ENCODE results near the gene KIN.

The KIN gene

GRCh38 chr10:7706534-7707073 lies 81.2 kb downstream of the KIN start:
- no peak overlapping the region for H3K27ac ChIP-seq (ENCODE audit: low read depth, low read length, severe bottlenecking)
- 80 to 82% methylated on average over 1 to 2 of the region's 4 CpGs for WGBS, 2 experiments (ENCODE audit: insufficient coverage in 2 of 2)
- no peak overlapping the region for H3K4me3 ChIP-seq (ENCODE audit: extremely low read depth, insufficient read depth, low read length, poor library complexity, severe bottlenecking)
- no peaks in the 10 kb centered on the region for H3K4me1 ChIP-seq (ENCODE audit: control insufficient read depth, insufficient read depth, low read length, poor library complexity, severe bottlenecking)
- H3K36me3 ChIP-seq (ENCODE audit: control insufficient read depth, insufficient read depth, low read length): no peaks in the 10 kb centered on the region
- no peaks in the 10 kb centered on the region for H3K9me3 ChIP-seq (ENCODE audit: control insufficient read depth, low read length)

GRCh38 chr10:7705341-7705740 lies 82.5 kb downstream of the KIN start:
- Histone ChIP-seq H3K4me1 (ENCODE audit: control insufficient read depth, insufficient read depth, low read length, poor library complexity, severe bottlenecking) (no peaks in the 10 kb centered on the region), H3K4me3 (ENCODE audit: extremely low read depth, insufficient read depth, low read length, poor library complexity, severe bottlenecking) (no peak overlapping the region), H3K36me3 (ENCODE audit: control insufficient read depth, insufficient read depth, low read length) (no peaks in the 10 kb centered on the region), H3K9me3 (ENCODE audit: control insufficient read depth, low read length) (no peaks in the 10 kb centered on the region), H3K27ac (ENCODE audit: low read depth, low read length, severe bottlenecking) (no peak overlapping the region)
- 44 to 92% methylated on average over 1 to 2 of the region's 3 CpGs for WGBS, 2 experiments (ENCODE audit: insufficient coverage in 2 of 2)

GRCh38 chr10:7704071-7705016 lies 83.4 kb downstream of the KIN start:
- no peak overlapping the region for H3K27ac ChIP-seq (ENCODE audit: low read depth, low read length, severe bottlenecking)
- no peaks in the 10 kb centered on the region for H3K4me1 ChIP-seq (ENCODE audit: control insufficient read depth, insufficient read depth, low read length, poor library complexity, severe bottlenecking)
- WGBS, 2 experiments (ENCODE audit: insufficient coverage in 2 of 2): 100% methylated on average over 3 of the region's 8 CpGs; no CpG with 5 or more reads in 1 of the 2 experiments
- H3K36me3 ChIP-seq (ENCODE audit: control insufficient read depth, insufficient read depth, low read length): no peaks in the 10 kb centered on the region
- H3K9me3 ChIP-seq (ENCODE audit: control insufficient read depth, low read length): no peaks in the 10 kb centered on the region
- H3K4me3 ChIP-seq (ENCODE audit: extremely low read depth, insufficient read depth, low read length, poor library complexity, severe bottlenecking): no peak overlapping the region

- 77% methylated on average over 3 of the region's 4 CpGs; no CpG with 5 or more reads in 1 of the 2 experiments for WGBS, 2 experiments (ENCODE audit: insufficient coverage in 2 of 2)
- Histone ChIP-seq H3K4me3 (ENCODE audit: extremely low read depth, insufficient read depth, low read length, poor library complexity, severe bottlenecking) (no peak within 1 kb of the TSS), H3K27ac (ENCODE audit: low read depth, low read length, severe bottlenecking) (no peak within 1 kb of the TSS), H3K4me1 (ENCODE audit: control insufficient read depth, insufficient read depth, low read length, poor library complexity, severe bottlenecking) (no peaks in the 10 kb centered on the region), H3K36me3 (ENCODE audit: control insufficient read depth, insufficient read depth, low read length) (no peaks in the 10 kb centered on the region), H3K9me3 (ENCODE audit: control insufficient read depth, low read length) (no peaks in the 10 kb centered on the region)
Measured at GRCh38 chr10:7703140-7703539, 84.7 kb downstream of the KIN start, which contains the start of gene ITIH2. ITIH2 (plus strand) TSS chr10:7703316; CDS start chr10:7703435, 119 bp downstream.

GRCh38 chr10:7702288-7702812 lies 85.4 kb downstream of the KIN start:
- H3K4me1 ChIP-seq (ENCODE audit: control insufficient read depth, insufficient read depth, low read length, poor library complexity, severe bottlenecking): no peaks in the 10 kb centered on the region
- WGBS, 2 experiments (ENCODE audit: insufficient coverage in 2 of 2): 83% methylated on average over 2 to 3 of the region's 4 CpGs

GRCh38 chr10:7701158-7701742 lies 86.5 kb downstream of the KIN start:
- Histone ChIP-seq H3K9me3 (ENCODE audit: control insufficient read depth, low read length) (no peaks in the 10 kb centered on the region), H3K27ac (ENCODE audit: low read depth, low read length, severe bottlenecking) (no peak overlapping the region), H3K36me3 (ENCODE audit: control insufficient read depth, insufficient read depth, low read length) (no peaks in the 10 kb centered on the region), H3K4me1 (ENCODE audit: control insufficient read depth, insufficient read depth, low read length, poor library complexity, severe bottlenecking) (no peaks in the 10 kb centered on the region), H3K4me3 (ENCODE audit: extremely low read depth, insufficient read depth, low read length, poor library complexity, severe bottlenecking) (no peak overlapping the region)
- 85 to 88% methylated on average over 4 of the region's 8 CpGs for WGBS, 2 experiments (ENCODE audit: insufficient coverage in 2 of 2)

More at GRCh38 chr10:7702288-7702812, 85.4 kb downstream of the KIN start:
- Histone ChIP-seq H3K27ac (ENCODE audit: low read depth, low read length, severe bottlenecking) (no peak overlapping the region), H3K9me3 (ENCODE audit: control insufficient read depth, low read length) (no peaks in the 10 kb centered on the region), H3K36me3 (ENCODE audit: control insufficient read depth, insufficient read depth, low read length) (no peaks in the 10 kb centered on the region), H3K4me3 (ENCODE audit: extremely low read depth, insufficient read depth, low read length, poor library complexity, severe bottlenecking) (no peak overlapping the region)
